ENCODE data around the gene LMOD1. TPM values are rescaled to one million over a fixed set of nuclear protein-coding genes. Genes with fewer than 3 reads are reported as not detected.
"Not testable (repeated sequence)": the region's sequence is repeated elsewhere in the genome, so short reads cannot be mapped to it uniquely, and the experiment has no call there.

The LMOD1 gene
- total RNA-seq, 2 donors from 2014 or later: 638 to 761 TPM

GRCh38 chr1:201861448-201861847 lies 84.9 kb downstream of the LMOD1 start:
- DNase-seq (ENCODE audit: low spot score): no peak
- ATAC-seq (ENCODE audit: insufficient number of reproducible peaks, low FRiP score, low read depth): no peak
- peaks cover 41% of the 10 kb centered on the region for H3K36me3 ChIP-seq
- no peaks in the 10 kb centered on the region for H3K4me1 ChIP-seq (ENCODE audit: control insufficient read depth in 1 of 2, low read depth in 2 of 2)
- H3K27ac ChIP-seq: no peak overlapping the region
- H3K9me3 ChIP-seq: no peaks in the 10 kb centered on the region
- H3K4me3 ChIP-seq: no peak overlapping the region
- H3K27me3 ChIP-seq (replicated peaks; ENCODE audit: insufficient read depth): no peaks in the 10 kb centered on the region
- TF ChIP-seq CTCF (IDR thresholded peaks at IDR 0.05): no peak

- Histone ChIP-seq H3K27ac (no peak overlapping the region), H3K4me3 (no peak overlapping the region), H3K27me3 (replicated peaks; ENCODE audit: insufficient read depth) (no peaks in the 10 kb centered on the region), H3K4me1 (ENCODE audit: control insufficient read depth in 1 of 2, low read depth in 2 of 2) (no peaks in the 10 kb centered on the region), H3K36me3 (peaks cover 49% of the 10 kb centered on the region), H3K9me3 (no peaks in the 10 kb centered on the region)
- TF ChIP-seq CTCF (IDR thresholded peaks at IDR 0.05): no peak
- no peak for ATAC-seq (ENCODE audit: insufficient number of reproducible peaks, low FRiP score, low read depth)
- no peak for DNase-seq (ENCODE audit: low spot score)
These were observed 86.9 kb downstream of the LMOD1 start for GRCh38 chr1:201859424-201859823.

GRCh38 chr1:201856722-201857121 lies 89.6 kb downstream of the LMOD1 start:
- not testable (repeated sequence) for DNase-seq (ENCODE audit: low spot score); H3K27ac ChIP-seq; H3K9me3 ChIP-seq; H3K4me1 ChIP-seq (ENCODE audit: control insufficient read depth in 1 of 2, low read depth in 2 of 2); ATAC-seq (ENCODE audit: insufficient number of reproducible peaks, low FRiP score, low read depth); H3K27me3 ChIP-seq (replicated peaks; ENCODE audit: insufficient read depth); H3K4me3 ChIP-seq
- peaks cover 63% of the 10 kb centered on the region for H3K36me3 ChIP-seq

- peaks cover 47% of the 10 kb centered on the region for H3K36me3 ChIP-seq
These were observed 94.4 kb downstream of the LMOD1 start for GRCh38 chr1:201851949-201852348.

GRCh38 chr1:201850053-201850397 lies 96.3 kb downstream of the LMOD1 start:
- no peak overlapping the region for H3K4me3 ChIP-seq
- no peaks in the 10 kb centered on the region for H3K27me3 ChIP-seq (replicated peaks; ENCODE audit: insufficient read depth)
- H3K27ac ChIP-seq: peak overlapping the region; percentile 68 to 76
- DNase-seq (ENCODE audit: low spot score) (no peak), ATAC-seq (ENCODE audit: insufficient number of reproducible peaks, low FRiP score, low read depth) (peak; percentile 62)
- peaks cover 36 to 61% of the 10 kb centered on the region in 2 donors for H3K4me1 ChIP-seq (ENCODE audit: control insufficient read depth in 1 of 2, low read depth in 2 of 2)
- TF ChIP-seq CTCF (IDR thresholded peaks at IDR 0.05): no peak
- H3K36me3 ChIP-seq: peaks cover 33% of the 10 kb centered on the region
- H3K9me3 ChIP-seq: no peaks in the 10 kb centered on the region

More at GRCh38 chr1:201851949-201852348, 94.4 kb downstream of the LMOD1 start:
- no peak overlapping the region for H3K4me3 ChIP-seq
- H3K9me3 ChIP-seq: no peaks in the 10 kb centered on the region
- no peaks in the 10 kb centered on the region for H3K27me3 ChIP-seq (replicated peaks; ENCODE audit: insufficient read depth)
- DNase-seq (ENCODE audit: low spot score) (no peak), ATAC-seq (ENCODE audit: insufficient number of reproducible peaks, low FRiP score, low read depth) (no peak)
- no peak for TF ChIP-seq CTCF (IDR thresholded peaks at IDR 0.05)
- H3K4me1 ChIP-seq (ENCODE audit: control insufficient read depth in 1 of 2, low read depth in 2 of 2): peaks cover 31 to 44% of the 10 kb centered on the region in 2 donors
- no peak overlapping the region for H3K27ac ChIP-seq

- DNase-seq (ENCODE audit: low spot score): no peak
- H3K36me3 ChIP-seq: peaks cover 29% of the 10 kb centered on the region
- H3K4me3 ChIP-seq: no peak overlapping the region
- no peaks in the 10 kb centered on the region for H3K9me3 ChIP-seq
- peaks cover 36 to 61% of the 10 kb centered on the region in 2 donors for H3K4me1 ChIP-seq (ENCODE audit: control insufficient read depth in 1 of 2, low read depth in 2 of 2)
- peak overlapping the region; percentile 68 to 76 for H3K27ac ChIP-seq
- ATAC-seq (ENCODE audit: insufficient number of reproducible peaks, low FRiP score, low read depth): peak; percentile 10
- no peak for TF ChIP-seq CTCF (IDR thresholded peaks at IDR 0.05)
- no peaks in the 10 kb centered on the region for H3K27me3 ChIP-seq (replicated peaks; ENCODE audit: insufficient read depth)
These were observed 96.8 kb downstream of the LMOD1 start for GRCh38 chr1:201849372-201850052.

Measured in thoracic aorta (tissue), 2 donors.